ENCODE results near the gene MBP. TPM values are rescaled to one million over a fixed set of nuclear protein-coding genes. Genes with fewer than 3 reads are reported as not detected.

The MBP gene
- total RNA-seq, 2 experiments from 2014 or later = 38.9 to 40.4 TPM

DNA sequence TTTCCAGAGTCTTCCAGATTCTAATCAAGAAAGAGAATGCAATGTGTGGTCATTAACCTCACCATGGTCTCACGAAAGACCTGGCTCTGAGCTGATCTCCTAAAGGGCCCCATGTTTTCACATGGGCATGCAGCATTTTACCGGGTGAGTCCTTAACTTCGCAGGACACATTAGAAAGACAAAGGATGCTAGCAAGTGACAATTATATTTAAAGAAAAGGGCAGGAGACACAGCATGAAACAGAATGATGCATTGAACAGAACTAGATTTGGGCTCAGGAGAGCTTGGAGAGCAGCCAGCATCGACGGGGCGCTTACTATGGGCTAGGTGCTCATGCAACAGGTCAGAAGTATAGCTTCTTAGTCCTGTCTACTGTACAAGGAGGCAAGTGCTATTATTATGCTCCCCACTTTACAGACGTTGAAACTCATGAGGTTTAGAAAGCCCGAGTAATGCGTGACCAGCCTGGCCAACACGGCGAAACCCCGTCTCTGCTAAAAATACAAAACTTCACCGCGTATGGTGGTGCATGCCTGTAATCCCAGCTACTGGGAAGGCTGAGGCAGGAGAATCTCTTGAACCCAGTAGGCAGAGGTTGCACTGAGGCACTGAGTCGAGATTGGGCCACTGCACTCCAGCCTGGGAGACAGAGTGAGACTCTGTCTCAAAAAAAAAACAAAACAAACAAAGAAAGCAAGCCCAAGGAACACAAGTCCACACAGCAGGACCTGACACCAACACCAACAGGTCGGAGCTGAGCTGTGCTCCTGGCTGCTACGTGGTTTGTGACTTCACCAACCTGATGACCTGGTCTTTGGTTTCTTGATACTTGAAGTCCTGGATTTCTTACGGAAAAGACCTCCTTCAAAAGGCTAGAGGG, 16.1 kb downstream of the MBP start:
- Mint-ChIP-seq H3K27me3 (no peaks in the 10 kb centered on the region), H3K4me1 (ENCODE audit: low read depth) (peaks cover 75% of the 10 kb centered on the region), H3K36me3 (peaks cover 28% of the 10 kb centered on the region), H3K4me3 (no peak overlapping the region), H3K27ac (no peak overlapping the region), H3K9me3 (peaks cover 4% of the 10 kb centered on the region)
- ChIA-PET POLR2A (no interaction called here), CTCF (no interaction called here)
- peak; percentile 6 for DNase-seq
- intact Hi-C loops (cut with micrococcal nuclease) = no loop called here

DNA sequence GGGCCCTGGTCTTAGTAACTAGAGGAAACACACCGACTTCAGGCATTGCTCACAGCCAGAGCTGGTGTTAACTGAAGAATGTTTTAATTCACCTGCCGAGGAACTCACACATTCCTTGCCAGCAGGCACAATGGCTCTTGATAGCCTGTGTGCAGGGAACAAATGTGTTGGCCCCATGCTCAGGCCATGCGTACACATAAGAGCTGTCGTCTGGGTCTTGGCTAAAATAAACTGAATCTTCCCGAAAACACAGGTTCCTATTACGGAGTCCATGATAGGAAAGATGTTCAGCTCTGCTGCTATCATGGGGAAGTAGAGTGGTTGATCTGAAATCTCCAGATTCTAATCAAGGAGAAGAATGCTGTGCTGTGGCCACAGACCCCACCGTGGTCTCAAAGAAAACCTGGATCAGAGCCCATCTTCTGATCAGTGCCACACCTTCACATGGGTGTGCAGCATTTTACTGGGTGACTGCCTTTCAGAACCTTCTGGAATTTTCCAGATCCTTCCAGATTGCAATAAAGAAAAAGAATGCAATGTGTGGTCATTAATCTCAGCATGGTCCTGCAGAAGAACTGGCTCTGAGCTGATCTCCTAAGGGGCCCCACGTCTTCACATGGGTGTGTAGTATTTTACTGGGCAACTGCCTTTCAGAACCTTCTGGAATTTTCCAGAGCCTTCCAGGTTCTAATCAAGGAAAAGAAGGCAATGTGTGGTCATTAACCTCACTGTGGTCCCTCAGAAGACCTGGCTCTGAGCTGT, 17.2 kb downstream of the MBP start:
- Mint-ChIP-seq H3K9me3 (peaks cover 4% of the 10 kb centered on the region), H3K27ac (peak overlapping the region; percentile 71), H3K36me3 (peaks cover 30% of the 10 kb centered on the region), H3K27me3 (no peaks in the 10 kb centered on the region), H3K4me3 (no peak overlapping the region), H3K4me1 (ENCODE audit: low read depth) (peaks cover 73% of the 10 kb centered on the region)
- peak; percentile 8 for DNase-seq
- POLR2A ChIA-PET = interaction anchor here (1.0 kb wide), 1 partner anchor 9 kb away, joined by 3 read pairs; no protein-coding TSS in a partner anchor
- intact Hi-C loops (cut with micrococcal nuclease) = no loop called here
- CTCF ChIA-PET = interaction anchor here (0.8 kb wide), 1 partner anchor 52 kb away, joined by 3 read pairs; no protein-coding TSS in a partner anchor

DNA sequence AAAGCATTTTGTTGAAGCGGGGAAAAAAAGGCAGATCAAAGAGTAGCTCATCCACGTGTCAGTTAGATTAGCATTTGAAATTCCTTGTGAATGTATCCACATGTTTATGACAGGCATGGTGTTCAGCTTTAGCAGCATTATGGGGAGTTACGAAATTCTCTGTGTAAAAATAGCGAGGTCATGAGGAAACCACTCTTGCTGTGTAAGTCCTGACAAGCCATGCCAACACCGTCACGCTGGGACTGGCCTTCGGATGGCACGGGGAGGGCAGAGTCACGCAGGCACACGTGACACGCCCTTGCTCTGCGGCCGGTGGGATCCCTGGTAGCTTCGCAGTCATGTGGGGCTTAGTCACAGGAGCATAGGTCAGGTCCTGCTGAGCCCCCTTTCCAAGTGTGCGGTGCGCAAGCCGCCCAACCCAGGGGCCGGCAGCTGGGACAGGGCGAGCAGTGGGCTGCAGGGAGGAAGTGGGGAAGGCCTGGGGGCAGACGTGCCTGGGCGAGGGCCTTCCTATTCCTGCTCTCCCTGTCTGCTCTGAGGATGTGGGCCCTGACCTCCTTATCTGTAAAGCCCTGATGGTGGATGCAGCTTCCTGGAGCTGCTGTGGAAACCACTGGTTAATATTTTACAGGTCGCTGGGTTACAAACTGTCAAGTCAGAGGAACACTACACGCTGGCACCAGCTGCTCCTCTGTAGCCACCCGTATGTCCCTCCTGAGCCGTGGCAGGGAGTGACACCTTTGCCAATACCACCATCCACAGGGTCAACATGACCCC, 18.0 kb downstream of the MBP start:
- POLR2A ChIA-PET = interaction anchor here (1.0 kb wide), 1 partner anchor 10 kb away, joined by 3 read pairs; no protein-coding TSS in a partner anchor
- peak; percentile 20 for DNase-seq
- CTCF ChIA-PET = interaction anchor here (0.8 kb wide), 2 partner anchors 51 to 132 kb away, joined by 3 read pairs; no protein-coding TSS in a partner anchor
- Mint-ChIP-seq H3K4me3 (no peak overlapping the region), H3K27ac (peak overlapping the region; percentile 54), H3K9me3 (peaks cover 4% of the 10 kb centered on the region), H3K36me3 (peaks cover 31% of the 10 kb centered on the region), H3K27me3 (no peaks in the 10 kb centered on the region), H3K4me1 (ENCODE audit: low read depth) (peaks cover 74% of the 10 kb centered on the region)
- intact Hi-C loops (cut with micrococcal nuclease) = no loop called here

DNA sequence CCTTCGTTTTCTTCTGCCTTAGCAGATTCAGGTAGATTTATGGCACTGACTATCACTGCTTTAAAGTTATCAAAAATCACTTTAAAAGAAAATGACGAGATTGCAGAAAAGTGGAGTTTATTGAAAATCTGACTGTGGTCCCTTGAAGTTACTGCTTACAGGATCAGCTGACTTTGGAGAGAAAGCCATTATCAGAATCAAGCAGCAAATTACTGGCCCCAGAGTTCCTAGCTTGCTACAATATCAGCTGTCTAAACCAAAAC, 18.5 kb downstream of the MBP start:
- POLR2A ChIA-PET = interaction anchor here (1.0 kb wide), 1 partner anchor 11 kb away, joined by 3 read pairs; no protein-coding TSS in a partner anchor
- DNase-seq = no peak
- Mint-ChIP-seq H3K4me1 (ENCODE audit: low read depth) (peaks cover 74% of the 10 kb centered on the region), H3K36me3 (peaks cover 31% of the 10 kb centered on the region), H3K27me3 (no peaks in the 10 kb centered on the region), H3K4me3 (no peak overlapping the region), H3K27ac (peak overlapping the region; percentile 54), H3K9me3 (peaks cover 4% of the 10 kb centered on the region)
- intact Hi-C loops (cut with micrococcal nuclease) = no loop called here
- CTCF ChIA-PET = interaction anchor here (0.8 kb wide), 1 partner anchor 131 kb away, joined by 3 read pairs; no protein-coding TSS in a partner anchor

DNA sequence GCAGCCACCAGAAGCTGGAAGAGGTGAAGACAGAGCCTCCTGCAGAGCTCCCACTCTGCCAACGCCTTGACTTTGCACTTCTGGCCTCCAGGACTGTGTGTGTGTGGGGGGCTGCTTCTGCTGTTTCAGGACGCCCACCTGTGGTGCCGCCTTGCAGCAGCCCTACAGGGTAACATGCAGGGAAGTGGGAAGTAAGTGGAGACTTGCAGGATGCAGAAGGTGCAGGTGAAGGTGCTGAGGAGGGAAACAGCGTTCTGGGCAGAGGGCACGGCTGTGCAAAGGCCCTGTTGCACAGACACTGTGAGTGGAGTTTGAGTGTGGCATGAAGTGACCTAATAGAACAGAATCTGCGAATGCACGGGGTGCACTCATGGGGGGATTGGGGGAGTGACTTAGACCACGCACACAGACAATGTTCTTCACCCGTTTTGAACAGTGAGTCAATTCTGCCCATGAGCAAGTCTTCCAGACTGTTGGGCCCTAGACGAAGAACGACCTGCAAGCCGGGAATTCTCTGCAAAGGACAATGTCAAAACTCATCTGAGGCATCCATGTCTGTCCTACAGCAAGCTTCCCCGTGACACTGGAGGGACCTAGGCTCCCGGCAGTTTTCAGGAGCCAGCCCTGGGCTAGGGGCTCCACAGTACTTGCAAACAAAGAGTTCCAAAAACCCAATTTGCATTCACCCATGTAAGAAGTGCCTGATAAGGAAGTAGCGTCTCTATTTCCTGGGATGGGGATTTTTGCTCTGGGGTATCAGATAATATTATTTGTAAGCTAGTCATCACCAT, 19.0 kb downstream of the MBP start:
- Mint-ChIP-seq H3K36me3 (peaks cover 28% of the 10 kb centered on the region), H3K27ac (peak overlapping the region; percentile 28), H3K27me3 (no peaks in the 10 kb centered on the region), H3K9me3 (peaks cover 4% of the 10 kb centered on the region), H3K4me3 (no peak overlapping the region), H3K4me1 (ENCODE audit: low read depth) (peaks cover 75% of the 10 kb centered on the region)
- peak; percentile 6 for DNase-seq
- POLR2A ChIA-PET = interaction anchor here (1.0 kb wide), 1 partner anchor 11 kb away, joined by 3 read pairs; no protein-coding TSS in a partner anchor
- CTCF ChIA-PET = interaction anchor here (0.8 kb wide), 1 partner anchor 131 kb away, joined by 3 read pairs; no protein-coding TSS in a partner anchor
- intact Hi-C loops (cut with micrococcal nuclease) = no loop called here

DNA sequence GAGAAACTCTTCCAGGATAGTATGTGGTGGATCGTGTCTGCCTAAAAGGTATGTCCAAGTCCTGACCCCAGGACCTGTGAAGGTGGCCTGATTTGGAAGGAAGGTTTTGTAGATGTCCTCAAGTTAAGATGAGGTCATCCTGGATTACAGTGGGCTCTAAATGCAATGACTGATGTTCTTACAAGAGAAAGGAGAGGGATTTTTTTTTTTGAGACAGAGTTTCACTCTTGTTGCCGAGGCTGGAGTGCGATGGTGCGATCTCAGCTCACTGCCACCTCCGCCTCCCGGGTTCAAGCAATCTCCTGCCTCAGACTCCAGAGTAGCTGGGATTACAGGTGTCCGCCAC, 19.9 kb downstream of the MBP start:
- ChIA-PET POLR2A (no interaction called here), CTCF (interaction anchor here (6.4 kb wide), 1 partner anchor 10 kb away, joined by 36 read pairs; no protein-coding TSS in a partner anchor)
- no peaks in the 10 kb centered on the region for H3K27me3 Mint-ChIP-seq
- H3K27ac Mint-ChIP-seq = peak overlapping the region; percentile 28
- peaks cover 4% of the 10 kb centered on the region for H3K9me3 Mint-ChIP-seq
- intact Hi-C loops (cut with micrococcal nuclease) = no loop called here
- H3K36me3 Mint-ChIP-seq = peaks cover 28% of the 10 kb centered on the region
- DNase-seq = peak; percentile 7
- H3K4me1 Mint-ChIP-seq (ENCODE audit: low read depth) = peaks cover 82% of the 10 kb centered on the region
- no peak overlapping the region for H3K4me3 Mint-ChIP-seq

DNA sequence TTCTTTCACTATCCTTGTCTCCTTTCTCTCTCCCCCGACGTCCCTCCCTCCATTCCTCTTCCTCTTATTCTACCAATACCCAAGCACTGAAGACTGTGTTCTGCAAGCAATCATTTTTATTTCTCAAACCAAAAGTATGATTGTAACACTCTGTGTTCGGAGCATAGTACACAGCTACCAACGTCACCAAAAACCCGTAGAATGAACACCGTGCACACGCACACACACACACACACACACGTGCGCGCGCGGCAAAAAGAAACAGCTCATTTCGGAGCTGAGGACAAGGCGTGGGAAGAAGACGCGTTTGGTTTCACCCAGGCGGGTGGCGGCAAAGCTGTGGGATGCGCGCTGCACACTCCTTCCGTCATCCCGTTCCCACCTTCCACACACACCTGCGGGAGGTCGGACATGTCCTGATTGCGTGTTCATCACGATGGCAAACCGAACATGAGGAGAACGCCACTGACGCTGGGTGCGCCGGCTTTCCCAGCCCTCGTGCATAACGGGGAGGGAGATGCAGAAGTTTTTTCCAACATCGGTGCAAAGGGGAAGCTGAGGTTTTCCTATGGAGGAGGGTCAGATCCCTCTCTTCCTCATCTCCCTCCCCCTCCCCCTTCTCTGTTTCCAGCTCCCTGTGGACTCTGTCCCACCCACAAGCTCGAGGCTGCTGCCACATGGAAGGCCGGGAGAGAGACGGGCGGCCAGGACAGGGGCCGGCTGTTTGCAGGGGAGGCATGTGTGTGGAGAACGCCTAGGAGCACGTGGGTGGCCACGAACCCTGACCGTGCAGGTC, 20.4 kb downstream of the MBP start:
- Mint-ChIP-seq H3K27ac (no peak overlapping the region), H3K27me3 (no peaks in the 10 kb centered on the region), H3K9me3 (peaks cover 4% of the 10 kb centered on the region), H3K36me3 (peaks cover 27% of the 10 kb centered on the region), H3K4me1 (ENCODE audit: low read depth) (peaks cover 83% of the 10 kb centered on the region), H3K4me3 (no peak overlapping the region)
- ChIA-PET POLR2A (no interaction called here), CTCF (interaction anchor here (6.4 kb wide), 1 partner anchor 10 kb away, joined by 36 read pairs; no protein-coding TSS in a partner anchor)
- DNase-seq = peak; percentile 9
- intact Hi-C loops (cut with micrococcal nuclease) = no loop called here

DNA sequence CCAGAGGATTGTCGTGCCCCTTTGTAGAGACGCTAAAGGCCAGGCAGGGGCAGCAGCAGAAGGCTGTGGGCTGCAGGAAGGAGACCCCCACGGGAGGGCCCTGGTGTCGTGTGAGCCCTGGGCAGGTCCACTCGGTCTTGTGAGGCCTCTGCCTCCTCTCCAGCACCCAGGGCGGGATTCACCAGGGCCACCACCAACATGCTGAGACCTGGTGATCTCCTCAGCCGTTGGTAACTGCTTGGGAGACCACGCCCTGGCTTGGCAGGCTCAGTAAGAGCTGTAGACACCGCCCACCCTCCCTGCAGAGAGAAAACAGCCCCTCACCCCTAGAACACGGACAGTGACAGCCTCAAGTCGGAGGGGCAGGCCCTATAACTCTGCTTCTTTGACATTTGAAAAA, 21.1 kb downstream of the MBP start:
- CTCF ChIA-PET = interaction anchor here (6.4 kb wide), 1 partner anchor 11 kb away, joined by 36 read pairs; no protein-coding TSS in a partner anchor
- no peak overlapping the region for H3K27ac Mint-ChIP-seq
- no peaks in the 10 kb centered on the region for H3K27me3 Mint-ChIP-seq
- peaks cover 5% of the 10 kb centered on the region for H3K9me3 Mint-ChIP-seq
- intact Hi-C loops (cut with micrococcal nuclease) = no loop called here
- peaks cover 85% of the 10 kb centered on the region for H3K4me1 Mint-ChIP-seq (ENCODE audit: low read depth)
- peak; percentile 9 for DNase-seq
- POLR2A ChIA-PET = interaction anchor here (1.2 kb wide), 1 partner anchor 11 kb away, joined by 6 read pairs; no protein-coding TSS in a partner anchor
- no peak overlapping the region for H3K4me3 Mint-ChIP-seq
- H3K36me3 Mint-ChIP-seq = peaks cover 27% of the 10 kb centered on the region

DNA sequence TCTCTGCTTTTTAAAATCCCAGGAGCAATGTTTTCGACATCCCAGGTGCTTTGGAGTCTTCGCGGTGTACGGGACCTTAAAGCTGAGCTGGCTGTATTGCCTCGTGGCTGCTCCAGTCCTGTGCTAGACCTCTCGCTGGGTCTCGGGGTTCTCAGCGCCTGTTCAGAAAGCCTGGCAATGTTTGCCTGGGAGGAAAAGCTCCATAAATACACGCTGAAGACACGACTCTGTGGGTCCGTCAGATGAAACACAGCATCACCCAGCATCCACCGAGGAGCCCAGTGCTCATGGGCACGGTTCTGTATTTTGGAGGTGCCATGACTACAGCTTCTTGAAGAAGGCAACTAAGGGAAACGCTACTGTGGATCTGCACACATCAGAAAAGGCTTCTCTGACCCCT, 21.6 kb downstream of the MBP start:
- H3K4me3 Mint-ChIP-seq = no peak overlapping the region
- H3K27ac Mint-ChIP-seq = no peak overlapping the region
- ChIA-PET CTCF (interaction anchor here (1.5 to 6.4 kb wide), 2 partner anchors 12 to 101 kb away, joined by 3 to 36 read pairs; no protein-coding TSS in a partner anchor), POLR2A (interaction anchor here (1.2 kb wide), 1 partner anchor 11 kb away, joined by 6 read pairs; no protein-coding TSS in a partner anchor)
- peak; percentile 4 for DNase-seq
- H3K9me3 Mint-ChIP-seq = peaks cover 3% of the 10 kb centered on the region
- intact Hi-C loops (cut with micrococcal nuclease) = no loop called here
- peaks cover 27% of the 10 kb centered on the region for H3K36me3 Mint-ChIP-seq
- H3K4me1 Mint-ChIP-seq (ENCODE audit: low read depth) = peaks cover 86% of the 10 kb centered on the region
- H3K27me3 Mint-ChIP-seq = no peaks in the 10 kb centered on the region

DNA sequence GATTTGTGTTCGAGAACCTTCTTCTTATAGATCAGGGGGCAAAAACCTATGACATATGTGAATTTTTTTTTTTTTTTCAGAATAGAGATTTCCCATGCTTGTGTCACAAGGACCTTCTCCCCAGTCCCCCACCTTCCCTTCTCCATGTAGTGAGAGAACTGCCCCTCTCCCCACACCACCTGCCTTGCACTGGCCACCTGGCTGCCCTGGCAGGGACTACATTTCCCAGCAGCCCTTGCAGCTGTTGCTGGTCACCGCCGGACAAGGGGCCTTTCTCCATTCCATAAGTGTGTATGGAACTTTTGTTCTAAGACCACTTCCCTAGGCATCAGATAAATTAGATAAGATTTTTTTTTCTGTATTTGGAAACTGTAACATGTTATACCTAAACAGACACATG, 22.2 kb downstream of the MBP start:
- Mint-ChIP-seq H3K4me1 (ENCODE audit: low read depth) (peaks cover 90% of the 10 kb centered on the region), H3K27me3 (no peaks in the 10 kb centered on the region), H3K36me3 (peaks cover 30% of the 10 kb centered on the region), H3K4me3 (no peak overlapping the region), H3K27ac (no peak overlapping the region), H3K9me3 (peaks cover 3% of the 10 kb centered on the region)
- CTCF ChIA-PET = interaction anchor here (1.5 to 6.4 kb wide), 2 partner anchors 12 to 101 kb away, joined by 3 to 36 read pairs; no protein-coding TSS in a partner anchor
- POLR2A ChIA-PET = interaction anchor here (1.2 kb wide), 1 partner anchor 12 kb away, joined by 6 read pairs; no protein-coding TSS in a partner anchor
- intact Hi-C loops (cut with micrococcal nuclease) = no loop called here
- DNase-seq = peak; percentile 8

Measured in activated CD4-positive, alpha-beta memory T cell treated with anti-CD3 and anti-CD28 coated beads for 36 hours (primary cell).